SK-N-SH treated with all-trans-retinoic acid at 6 μM for 48 hours (cell line): ENCODE results near the gene APLF.

Experiments used
- ATAC-seq: fragments of 200-7000 bp; cut with Tn5 transposase; 3 replicates; pipeline ENCODE4 v1.9.1; 2020; ENCODE audit warnings: mild to moderate bottlenecking, moderate library complexity
- ARNTL ChIP-seq: fragments of 450-650 bp; formaldehyde crosslinking; IDR thresholded peaks from 2 replicates; pipeline ENCODE4 v1.5.0; 2020; ENCODE audit warnings: low read depth, mild to moderate bottlenecking, moderate library complexity, borderline replicate concordance
- BACH2 ChIP-seq: fragments of 250-450 bp; sonication (Bioruptor Pico); IDR thresholded peaks from 2 replicates; pipeline ENCODE4 v1.9.0; 2021; ENCODE audit warnings: mild to moderate bottlenecking, borderline replicate concordance
- CSDC2 ChIP-seq: fragments of 250-450 bp; sonication (Bioruptor Pico); IDR thresholded peaks from 2 replicates; pipeline ENCODE4 v1.5.0; 2020; ENCODE audit warnings: mild to moderate bottlenecking, moderate library complexity
- ESRRG ChIP-seq: fragments of 250-450 bp; sonication (Bioruptor Pico); IDR thresholded peaks from 2 replicates; pipeline ENCODE4 v1.6.1; 2021; ENCODE audit warnings: mild to moderate bottlenecking
- GLIS3 ChIP-seq: fragments of 250-450 bp; sonication (Bioruptor Pico); IDR thresholded peaks from 2 replicates; pipeline ENCODE4 v1.5.0; 2020; ENCODE audit warnings: mild to moderate bottlenecking, moderate library complexity
- ISL1 ChIP-seq: fragments of 250-450 bp; sonication (Bioruptor Pico); IDR thresholded peaks from 2 replicates; pipeline ENCODE4 v2.1.2; 2022; ENCODE audit warnings: mild to moderate bottlenecking, moderate library complexity
- OSR1 ChIP-seq: fragments of 250-450 bp; sonication (Bioruptor Pico); IDR thresholded peaks from 2 replicates; pipeline ENCODE4 v1.8.0; 2022; ENCODE audit warnings: moderate library complexity, mild to moderate bottlenecking, inconsistent platforms
- RARB ChIP-seq: fragments of 250-450 bp; sonication (Bioruptor Pico); IDR thresholded peaks from 2 replicates; pipeline ENCODE4 v1.8.0; 2021; ENCODE audit warnings: mild to moderate bottlenecking, moderate library complexity
- SNAI2 ChIP-seq: fragments of 250-450 bp; sonication (Bioruptor Pico); IDR thresholded peaks from 2 replicates; pipeline ENCODE4 v1.5.0; 2020; ENCODE audit warnings: mild to moderate bottlenecking, moderate library complexity
- TCF4 ChIP-seq: fragments of 250-450 bp; sonication (Bioruptor Pico); IDR thresholded peaks from 2 replicates; pipeline ENCODE4 v1.8.0; 2021; ENCODE audit warnings: mild to moderate bottlenecking, moderate library complexity, borderline replicate concordance
- TOX ChIP-seq: fragments of 250-450 bp; sonication (Bioruptor Pico); IDR thresholded peaks from 2 replicates; pipeline ENCODE4 v1.8.0; 2021; ENCODE audit warnings: mild to moderate bottlenecking, moderate library complexity, borderline replicate concordance
- ZC3H10 ChIP-seq: fragments of 250-450 bp; sonication (Bioruptor Pico); IDR thresholded peaks from 2 replicates; pipeline ENCODE4 v1.5.1; 2021; ENCODE audit warnings: mild to moderate bottlenecking, moderate library complexity
- ZFP3 ChIP-seq: fragments of 250-450 bp; sonication (Bioruptor Pico); IDR thresholded peaks from 2 replicates; pipeline ENCODE4 v1.5.0; 2020; ENCODE audit warnings: mild to moderate bottlenecking, moderate library complexity
- ZFP30 ChIP-seq: fragments of 450-650 bp; formaldehyde crosslinking; IDR thresholded peaks from 2 replicates; pipeline ENCODE4 v1.5.0; 2022; ENCODE audit warnings: mild to moderate bottlenecking, moderate library complexity
- ZNF70 ChIP-seq: fragments of 450-650 bp; formaldehyde crosslinking; IDR thresholded peaks from 2 replicates; pipeline ENCODE4 v1.5.0; 2020; ENCODE audit warnings: mild to moderate bottlenecking, moderate library complexity
- ZNF8 ChIP-seq: fragments of 450-650 bp; formaldehyde crosslinking; IDR thresholded peaks from 2 replicates; pipeline ENCODE4 v1.5.0; 2020; ENCODE audit warnings: mild to moderate bottlenecking, moderate library complexity
- TF ChIP-seq, protein P1 (sequence below): fragments of 250-450 bp; sonication (Bioruptor Pico); IDR thresholded peaks from 2 replicates; pipeline ENCODE4 v1.8.0; 2020; ENCODE audit warnings: mild to moderate bottlenecking, moderate library complexity, borderline replicate concordance
- TF ChIP-seq, protein P2 (sequence below): fragments of 250-450 bp; sonication (Bioruptor Pico); IDR thresholded peaks from 2 replicates; pipeline ENCODE4 v1.5.0; 2020; ENCODE audit warnings: mild to moderate bottlenecking, moderate library complexity
- TF ChIP-seq, protein P3 (sequence below): fragments of 250-450 bp; sonication (Bioruptor Pico); IDR thresholded peaks from 2 replicates; pipeline ENCODE4 v1.8.0; 2021; ENCODE audit warnings: low read depth, mild to moderate bottlenecking, moderate library complexity, borderline replicate concordance
- TF ChIP-seq, protein P4 (sequence below): fragments of 250-450 bp; sonication (Bioruptor Pico); IDR thresholded peaks from 2 replicates; pipeline ENCODE4 v1.5.1; 2021; ENCODE audit warnings: mild to moderate bottlenecking, moderate library complexity
- TF ChIP-seq, protein P5 (sequence below): fragments of 250-450 bp; sonication (Bioruptor Pico); IDR thresholded peaks from 2 replicates; pipeline ENCODE4 v1.5.1; 2020; ENCODE audit warnings: low read depth, mild to moderate bottlenecking, moderate library complexity

The APLF gene

DNA sequence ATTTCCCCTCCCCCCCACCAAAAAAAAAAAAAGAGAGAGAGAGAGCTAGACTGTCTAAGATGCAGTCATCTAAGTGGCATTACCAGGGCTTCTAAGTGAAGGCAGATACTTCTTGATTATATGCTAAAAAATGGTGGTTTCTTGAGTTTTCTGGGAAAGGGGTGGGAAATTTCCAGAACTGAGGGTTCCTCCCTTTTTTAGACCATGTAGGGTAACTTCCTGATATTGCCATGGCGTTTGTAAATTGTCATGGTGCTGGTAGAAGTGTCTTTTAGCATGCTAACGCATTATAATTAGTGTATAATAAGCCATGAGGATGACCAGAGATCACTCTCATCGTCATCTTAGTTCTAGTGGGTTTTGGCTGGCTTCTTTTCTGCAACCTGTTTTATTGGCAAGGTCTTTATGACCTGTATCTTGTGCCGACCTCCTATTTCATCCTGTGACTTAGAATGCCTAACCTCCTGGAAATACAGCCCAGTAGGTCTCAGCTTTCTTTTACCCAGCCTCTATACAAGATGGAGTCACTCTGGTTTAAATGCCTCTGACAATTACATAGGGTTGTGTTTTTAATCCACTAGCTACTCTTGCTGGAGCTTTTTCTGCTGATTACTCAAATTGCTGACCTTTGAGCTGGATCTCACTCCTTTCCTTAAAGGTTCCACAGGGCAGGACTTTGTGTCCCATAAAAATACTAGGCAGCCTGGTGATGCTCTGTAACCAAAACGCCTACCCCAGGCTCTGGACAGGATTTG, 145.6 kb downstream of the APLF start:
- TF ChIP-seq, protein P1, sequence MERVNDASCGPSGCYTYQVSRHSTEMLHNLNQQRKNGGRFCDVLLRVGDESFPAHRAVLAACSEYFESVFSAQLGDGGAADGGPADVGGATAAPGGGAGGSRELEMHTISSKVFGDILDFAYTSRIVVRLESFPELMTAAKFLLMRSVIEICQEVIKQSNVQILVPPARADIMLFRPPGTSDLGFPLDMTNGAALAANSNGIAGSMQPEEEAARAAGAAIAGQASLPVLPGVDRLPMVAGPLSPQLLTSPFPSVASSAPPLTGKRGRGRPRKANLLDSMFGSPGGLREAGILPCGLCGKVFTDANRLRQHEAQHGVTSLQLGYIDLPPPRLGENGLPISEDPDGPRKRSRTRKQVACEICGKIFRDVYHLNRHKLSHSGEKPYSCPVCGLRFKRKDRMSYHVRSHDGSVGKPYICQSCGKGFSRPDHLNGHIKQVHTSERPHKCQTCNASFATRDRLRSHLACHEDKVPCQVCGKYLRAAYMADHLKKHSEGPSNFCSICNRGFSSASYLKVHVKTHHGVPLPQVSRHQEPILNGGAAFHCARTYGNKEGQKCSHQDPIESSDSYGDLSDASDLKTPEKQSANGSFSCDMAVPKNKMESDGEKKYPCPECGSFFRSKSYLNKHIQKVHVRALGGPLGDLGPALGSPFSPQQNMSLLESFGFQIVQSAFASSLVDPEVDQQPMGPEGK (CRISPR knock-in tag) = no peak
- TF ChIP-seq ZNF8 (CRISPR knock-in tag) (no peak), GLIS3 (CRISPR knock-in tag) (no peak), ISL1 (CRISPR knock-in tag) (no peak), ZNF70 (CRISPR knock-in tag) (no peak), TCF4 (CRISPR knock-in tag) (no peak), OSR1 (CRISPR knock-in tag) (no peak), TOX (CRISPR knock-in tag) (no peak), ESRRG (CRISPR knock-in tag) (no peak), ARNTL (CRISPR knock-in tag) (no peak), BACH2 (no peak), SNAI2 (no peak), CSDC2 (no peak), ZFP30 (CRISPR knock-in tag) (no peak), RARB (CRISPR knock-in tag) (no peak)
- TF ChIP-seq, protein P2, sequence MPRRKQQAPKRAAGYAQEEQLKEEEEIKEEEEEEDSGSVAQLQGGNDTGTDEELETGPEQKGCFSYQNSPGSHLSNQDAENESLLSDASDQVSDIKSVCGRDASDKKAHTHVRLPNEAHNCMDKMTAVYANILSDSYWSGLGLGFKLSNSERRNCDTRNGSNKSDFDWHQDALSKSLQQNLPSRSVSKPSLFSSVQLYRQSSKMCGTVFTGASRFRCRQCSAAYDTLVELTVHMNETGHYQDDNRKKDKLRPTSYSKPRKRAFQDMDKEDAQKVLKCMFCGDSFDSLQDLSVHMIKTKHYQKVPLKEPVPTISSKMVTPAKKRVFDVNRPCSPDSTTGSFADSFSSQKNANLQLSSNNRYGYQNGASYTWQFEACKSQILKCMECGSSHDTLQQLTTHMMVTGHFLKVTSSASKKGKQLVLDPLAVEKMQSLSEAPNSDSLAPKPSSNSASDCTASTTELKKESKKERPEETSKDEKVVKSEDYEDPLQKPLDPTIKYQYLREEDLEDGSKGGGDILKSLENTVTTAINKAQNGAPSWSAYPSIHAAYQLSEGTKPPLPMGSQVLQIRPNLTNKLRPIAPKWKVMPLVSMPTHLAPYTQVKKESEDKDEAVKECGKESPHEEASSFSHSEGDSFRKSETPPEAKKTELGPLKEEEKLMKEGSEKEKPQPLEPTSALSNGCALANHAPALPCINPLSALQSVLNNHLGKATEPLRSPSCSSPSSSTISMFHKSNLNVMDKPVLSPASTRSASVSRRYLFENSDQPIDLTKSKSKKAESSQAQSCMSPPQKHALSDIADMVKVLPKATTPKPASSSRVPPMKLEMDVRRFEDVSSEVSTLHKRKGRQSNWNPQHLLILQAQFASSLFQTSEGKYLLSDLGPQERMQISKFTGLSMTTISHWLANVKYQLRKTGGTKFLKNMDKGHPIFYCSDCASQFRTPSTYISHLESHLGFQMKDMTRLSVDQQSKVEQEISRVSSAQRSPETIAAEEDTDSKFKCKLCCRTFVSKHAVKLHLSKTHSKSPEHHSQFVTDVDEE (CRISPR knock-in tag) = no peak
- TF ChIP-seq, protein P3, sequence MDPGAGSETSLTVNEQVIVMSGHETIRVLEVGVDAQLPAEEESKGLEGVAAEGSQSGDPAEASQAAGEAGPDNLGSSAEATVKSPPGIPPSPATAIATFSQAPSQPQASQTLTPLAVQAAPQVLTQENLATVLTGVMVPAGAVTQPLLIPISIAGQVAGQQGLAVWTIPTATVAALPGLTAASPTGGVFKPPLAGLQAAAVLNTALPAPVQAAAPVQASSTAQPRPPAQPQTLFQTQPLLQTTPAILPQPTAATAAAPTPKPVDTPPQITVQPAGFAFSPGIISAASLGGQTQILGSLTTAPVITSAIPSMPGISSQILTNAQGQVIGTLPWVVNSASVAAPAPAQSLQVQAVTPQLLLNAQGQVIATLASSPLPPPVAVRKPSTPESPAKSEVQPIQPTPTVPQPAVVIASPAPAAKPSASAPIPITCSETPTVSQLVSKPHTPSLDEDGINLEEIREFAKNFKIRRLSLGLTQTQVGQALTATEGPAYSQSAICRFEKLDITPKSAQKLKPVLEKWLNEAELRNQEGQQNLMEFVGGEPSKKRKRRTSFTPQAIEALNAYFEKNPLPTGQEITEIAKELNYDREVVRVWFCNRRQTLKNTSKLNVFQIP = no peak
- TF ChIP-seq, protein P4, sequence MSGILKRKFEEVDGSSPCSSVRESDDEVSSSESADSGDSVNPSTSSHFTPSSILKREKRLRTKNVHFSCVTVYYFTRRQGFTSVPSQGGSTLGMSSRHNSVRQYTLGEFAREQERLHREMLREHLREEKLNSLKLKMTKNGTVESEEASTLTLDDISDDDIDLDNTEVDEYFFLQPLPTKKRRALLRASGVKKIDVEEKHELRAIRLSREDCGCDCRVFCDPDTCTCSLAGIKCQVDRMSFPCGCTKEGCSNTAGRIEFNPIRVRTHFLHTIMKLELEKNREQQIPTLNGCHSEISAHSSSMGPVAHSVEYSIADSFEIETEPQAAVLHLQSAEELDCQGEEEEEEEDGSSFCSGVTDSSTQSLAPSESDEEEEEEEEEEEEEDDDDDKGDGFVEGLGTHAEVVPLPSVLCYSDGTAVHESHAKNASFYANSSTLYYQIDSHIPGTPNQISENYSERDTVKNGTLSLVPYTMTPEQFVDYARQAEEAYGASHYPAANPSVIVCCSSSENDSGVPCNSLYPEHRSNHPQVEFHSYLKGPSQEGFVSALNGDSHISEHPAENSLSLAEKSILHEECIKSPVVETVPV (CRISPR knock-in tag) = no peak
- TF ChIP-seq, all 23 proteins: peak for 0
- ATAC-seq = no peak

DNA sequence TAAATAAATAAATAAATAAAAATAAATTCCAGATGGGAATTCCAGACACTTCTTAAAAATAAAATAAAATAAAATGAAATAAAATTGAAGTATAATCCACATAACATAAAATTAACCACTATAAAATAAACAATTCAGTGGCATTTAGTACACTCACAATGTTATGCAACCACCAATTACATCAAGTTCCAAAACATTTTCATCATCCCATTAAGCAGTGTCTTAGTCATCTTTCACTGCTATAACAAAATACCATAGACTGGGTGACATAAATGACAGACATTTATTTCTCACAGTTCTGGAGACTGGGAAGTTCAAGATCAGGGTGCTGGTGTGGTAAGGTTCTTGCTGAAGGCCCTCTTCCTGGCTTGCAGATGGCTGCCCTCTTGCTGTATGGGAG, 153.4 kb downstream of the APLF start:
- TF ChIP-seq ZNF8 (CRISPR knock-in tag) (no peak), TOX (CRISPR knock-in tag) (no peak), ZFP3 (CRISPR knock-in tag) (no peak), ZC3H10 (CRISPR knock-in tag) (no peak), GLIS3 (CRISPR knock-in tag) (no peak), ESRRG (CRISPR knock-in tag) (no peak), SNAI2 (no peak)
- TF ChIP-seq, protein P5, sequence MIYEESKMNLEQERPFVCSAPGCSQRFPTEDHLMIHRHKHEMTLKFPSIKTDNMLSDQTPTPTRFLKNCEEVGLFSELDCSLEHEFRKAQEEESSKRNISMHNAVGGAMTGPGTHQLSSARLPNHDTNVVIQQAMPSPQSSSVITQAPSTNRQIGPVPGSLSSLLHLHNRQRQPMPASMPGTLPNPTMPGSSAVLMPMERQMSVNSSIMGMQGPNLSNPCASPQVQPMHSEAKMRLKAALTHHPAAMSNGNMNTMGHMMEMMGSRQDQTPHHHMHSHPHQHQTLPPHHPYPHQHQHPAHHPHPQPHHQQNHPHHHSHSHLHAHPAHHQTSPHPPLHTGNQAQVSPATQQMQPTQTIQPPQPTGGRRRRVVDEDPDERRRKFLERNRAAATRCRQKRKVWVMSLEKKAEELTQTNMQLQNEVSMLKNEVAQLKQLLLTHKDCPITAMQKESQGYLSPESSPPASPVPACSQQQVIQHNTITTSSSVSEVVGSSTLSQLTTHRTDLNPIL = no peak
- TF ChIP-seq, protein P4 (CRISPR knock-in tag) = no peak
- TF ChIP-seq, protein P2 (CRISPR knock-in tag) = no peak
- TF ChIP-seq, protein P1 (CRISPR knock-in tag) = no peak
- TF ChIP-seq, all 23 proteins: peak for 0
- ATAC-seq = no peak
